ENCODE measurements around the gene AGK.

DNA sequence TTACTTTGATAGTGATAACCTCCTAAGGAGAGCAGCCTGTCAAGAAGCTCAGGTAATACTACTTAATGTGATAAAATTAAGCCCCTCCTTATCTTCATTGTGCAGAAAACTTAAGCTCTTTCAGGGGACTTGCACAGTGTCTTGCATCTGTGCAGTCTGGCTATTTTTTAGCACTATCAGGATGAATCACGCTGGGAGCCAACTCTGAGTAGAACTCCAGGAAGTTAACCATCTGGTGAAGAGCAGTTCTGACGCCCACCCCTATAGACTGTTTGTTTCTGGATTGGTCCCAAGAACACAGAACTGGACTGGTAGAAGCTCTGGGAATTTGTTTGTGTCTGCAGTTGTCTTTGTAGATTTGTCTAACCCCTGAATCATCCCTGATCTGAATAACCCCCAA lies 41.9 kb downstream of the AGK start:
- TF ChIP-seq, protein P1, sequence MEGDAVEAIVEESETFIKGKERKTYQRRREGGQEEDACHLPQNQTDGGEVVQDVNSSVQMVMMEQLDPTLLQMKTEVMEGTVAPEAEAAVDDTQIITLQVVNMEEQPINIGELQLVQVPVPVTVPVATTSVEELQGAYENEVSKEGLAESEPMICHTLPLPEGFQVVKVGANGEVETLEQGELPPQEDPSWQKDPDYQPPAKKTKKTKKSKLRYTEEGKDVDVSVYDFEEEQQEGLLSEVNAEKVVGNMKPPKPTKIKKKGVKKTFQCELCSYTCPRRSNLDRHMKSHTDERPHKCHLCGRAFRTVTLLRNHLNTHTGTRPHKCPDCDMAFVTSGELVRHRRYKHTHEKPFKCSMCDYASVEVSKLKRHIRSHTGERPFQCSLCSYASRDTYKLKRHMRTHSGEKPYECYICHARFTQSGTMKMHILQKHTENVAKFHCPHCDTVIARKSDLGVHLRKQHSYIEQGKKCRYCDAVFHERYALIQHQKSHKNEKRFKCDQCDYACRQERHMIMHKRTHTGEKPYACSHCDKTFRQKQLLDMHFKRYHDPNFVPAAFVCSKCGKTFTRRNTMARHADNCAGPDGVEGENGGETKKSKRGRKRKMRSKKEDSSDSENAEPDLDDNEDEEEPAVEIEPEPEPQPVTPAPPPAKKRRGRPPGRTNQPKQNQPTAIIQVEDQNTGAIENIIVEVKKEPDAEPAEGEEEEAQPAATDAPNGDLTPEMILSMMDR (conservative IDR thresholded peaks at IDR 0.05; ENCODE audit: low read depth, low read length) = no peak
- TF ChIP-seq EZH2 (IDR thresholded peaks at IDR 0.05; ENCODE audit: borderline replicate concordance, low read depth, low read length, poor library complexity, severe bottlenecking) = no peak

All from A673 (cell line).